ENCODE measurements around the gene MYRF.

DNA sequence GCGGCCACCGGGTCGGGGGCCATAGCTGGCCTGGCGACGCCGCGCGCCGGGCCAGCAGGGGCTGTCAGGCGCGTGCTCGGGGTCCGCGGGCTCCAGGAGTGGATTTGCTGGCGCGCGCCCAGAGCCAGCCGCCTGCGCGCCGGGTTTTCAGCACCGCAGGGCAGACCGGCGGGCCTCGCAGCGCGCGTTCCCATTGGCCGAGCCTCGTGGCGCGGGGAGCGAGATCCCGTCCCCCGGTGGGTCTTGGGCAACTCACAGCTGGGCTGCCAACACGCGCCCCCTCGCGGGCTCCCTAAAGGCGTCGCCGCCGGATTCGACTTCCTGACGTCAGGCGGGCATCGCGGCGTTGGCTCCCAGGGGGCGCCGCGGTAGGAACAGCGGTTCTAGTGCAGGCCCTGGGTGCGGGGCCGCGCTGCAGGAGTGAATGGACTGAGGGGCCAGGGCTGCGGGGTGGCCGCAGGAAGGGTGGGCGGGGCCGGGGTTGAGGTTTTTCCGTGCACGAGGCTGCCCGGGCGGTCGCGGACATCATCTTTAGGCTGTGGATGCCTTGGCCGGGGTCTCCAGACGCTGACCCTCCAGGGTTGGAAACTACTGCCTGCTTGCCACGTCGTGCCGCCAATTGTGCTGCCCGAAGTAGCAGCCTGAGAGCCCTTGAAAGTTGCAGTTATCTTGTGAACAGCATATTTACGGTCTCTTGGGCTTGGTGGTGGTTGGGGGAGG lies 64.5 kb downstream of the MYRF start, which contains the start of gene FADS1:
- TF ChIP-seq, protein P1, sequence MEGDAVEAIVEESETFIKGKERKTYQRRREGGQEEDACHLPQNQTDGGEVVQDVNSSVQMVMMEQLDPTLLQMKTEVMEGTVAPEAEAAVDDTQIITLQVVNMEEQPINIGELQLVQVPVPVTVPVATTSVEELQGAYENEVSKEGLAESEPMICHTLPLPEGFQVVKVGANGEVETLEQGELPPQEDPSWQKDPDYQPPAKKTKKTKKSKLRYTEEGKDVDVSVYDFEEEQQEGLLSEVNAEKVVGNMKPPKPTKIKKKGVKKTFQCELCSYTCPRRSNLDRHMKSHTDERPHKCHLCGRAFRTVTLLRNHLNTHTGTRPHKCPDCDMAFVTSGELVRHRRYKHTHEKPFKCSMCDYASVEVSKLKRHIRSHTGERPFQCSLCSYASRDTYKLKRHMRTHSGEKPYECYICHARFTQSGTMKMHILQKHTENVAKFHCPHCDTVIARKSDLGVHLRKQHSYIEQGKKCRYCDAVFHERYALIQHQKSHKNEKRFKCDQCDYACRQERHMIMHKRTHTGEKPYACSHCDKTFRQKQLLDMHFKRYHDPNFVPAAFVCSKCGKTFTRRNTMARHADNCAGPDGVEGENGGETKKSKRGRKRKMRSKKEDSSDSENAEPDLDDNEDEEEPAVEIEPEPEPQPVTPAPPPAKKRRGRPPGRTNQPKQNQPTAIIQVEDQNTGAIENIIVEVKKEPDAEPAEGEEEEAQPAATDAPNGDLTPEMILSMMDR (IDR thresholded peaks at IDR 0.05), result peak in 3 of 6 experiments; percentile 44 to 48 (median 46)
- TF ChIP-seq POLR2A (IDR thresholded peaks at IDR 0.05), result peak in 1 of 2 donors; percentile 35

Data from thyroid gland (tissue), 4 donors.